K562 (cell line): Measurements from ENCODE around the gene AIF1L. TPM values are rescaled to one million over a fixed set of nuclear protein-coding genes. Genes with fewer than 3 reads are reported as not detected.

ENCODE experiments used
- ATAC-seq: fragments of 200-7000 bp; cut with Tn5 transposase; 3 replicates; pipeline ENCODE4 v1.9.1; 2020; ENCODE audit warnings: moderate library complexity
- BruUV-seq: library from RNA; stranded (reverse); fragments of 400-500 nt; replicated peaks from 2 replicates; lab custom pipeline; 2021; lab: Mats Ljungman, UMichigan
- CTCF ChIA-PET: fragments of 300-600 bp; formaldehyde crosslinking; extraction: SDS; loops from one replicate; lab custom pipeline; 2021; ENCODE audit warnings: low intra/inter-chr PET ratio; lab: Yijun Ruan, JAX
- POLR2A ChIA-PET: fragments of 300-600, 350-650 bp; sonication (Branson Sonifier 250); formaldehyde crosslinking; extraction: SDS; loops from one replicate; lab custom pipeline; 2021; ENCODE audit warnings: antibody characterized with exemption, inconsistent platforms; lab: Yijun Ruan, JAX
- DNase-seq, 4 experiments: peaks; one replicate each; pipeline versions ENCODE4 v3.0.0 to v3.0.0-alpha.2; 2011 to 2018; ENCODE audit warnings: low spot score in 3 of 4, mixed read lengths in 3 of 4; ENCODE audit errors: extremely low read depth in 1 of 4
- FAIRE-seq: peaks from 2 replicates; lab custom pipeline; 2011; peaks lifted over from hg19 to GRCh38; lab: Jason Lieb, UNC
- H2AFZ ChIP-seq: 2 replicates; pipeline ENCODE4 v1.6.0; 2011; ENCODE audit warnings: low read depth, low read length, control low read depth, inconsistent platforms
- H3K27ac ChIP-seq: fragments of 200-600 bp; 3 replicates; pipeline ENCODE4 v1.8.0; 2011; ENCODE audit warnings: low read depth, mild to moderate bottlenecking, control low read depth, inconsistent platforms, low read length, moderate library complexity, mixed read lengths; ENCODE audit errors: extremely low read depth
- H3K27me3 ChIP-seq, 2 experiments: fragments of 300-600 bp in 1 of 2; 2 replicates in 1 of 2; 3 replicates in 1 of 2; pipeline versions ENCODE4 v1.6.0 to v1.8.0; 2011; ENCODE audit warnings: inconsistent platforms in 2 of 2, low read length in 2 of 2, mild to moderate bottlenecking in 1 of 2, mixed read lengths in 1 of 2, moderate library complexity in 1 of 2; ENCODE audit not compliant: control insufficient read depth in 2 of 2, insufficient read depth in 2 of 2
- H3K36me3 ChIP-seq: fragments of 300-600 bp; 3 replicates; pipeline ENCODE4 v1.8.0; 2011; ENCODE audit warnings: mild to moderate bottlenecking, low read length, inconsistent platforms; ENCODE audit not compliant: control insufficient read depth, insufficient read depth
- H3K4me1 ChIP-seq, 2 experiments: fragments of 200-600 bp in 1 of 2; replicated peaks in 1 of 2; 2 replicates in 1 of 2; 3 replicates in 1 of 2; pipeline versions ENCODE4 v1.5.1 to v1.8.0; 2011; ENCODE audit warnings: inconsistent platforms in 2 of 2, low read length in 2 of 2, mild to moderate bottlenecking in 1 of 2, mixed read lengths in 1 of 2, moderate library complexity in 1 of 2; ENCODE audit not compliant: control insufficient read depth in 2 of 2, insufficient read depth in 2 of 2
- H3K4me2 ChIP-seq: 2 replicates; pipeline ENCODE4 v1.6.1; 2011; ENCODE audit warnings: low read length, control low read depth, inconsistent platforms, mixed read lengths; ENCODE audit not compliant: insufficient read depth
- H3K4me3 ChIP-seq: fragments of 200-600 bp; sonication (generic), shearing (Covaris generic); 2 replicates; pipeline ENCODE4 v1.5.1; 2016; ENCODE audit warnings: control low read depth, inconsistent platforms
- H3K79me2 ChIP-seq: fragments of 200-600 bp; 3 replicates; pipeline ENCODE4 v1.8.0; 2011; ENCODE audit warnings: low read length, inconsistent platforms; ENCODE audit not compliant: control insufficient read depth, insufficient read depth
- H3K9ac ChIP-seq, 2 experiments: 2 replicates each; pipeline versions ENCODE4 v1.6.0 to v1.6.1; 2011; ENCODE audit warnings: low read depth in 2 of 2, low read length in 2 of 2, control low read depth in 1 of 2, inconsistent platforms in 1 of 2, mild to moderate bottlenecking in 1 of 2, mixed read lengths in 1 of 2; ENCODE audit not compliant: insufficient read depth in 1 of 2
- H3K9me1 ChIP-seq: one replicate; pipeline ENCODE4 v1.6.0; 2011; ENCODE audit warnings: inconsistent platforms, mild to moderate bottlenecking, low read length, moderate library complexity; ENCODE audit not compliant: control insufficient read depth, insufficient read depth
- H3K9me3 ChIP-seq: replicated peaks from 2 replicates; pipeline ENCODE4 v1.5.1; 2011; ENCODE audit warnings: low read depth, low read length, inconsistent platforms; ENCODE audit not compliant: control insufficient read depth, insufficient read depth
- H4K20me1 ChIP-seq: replicated peaks from 2 replicates; pipeline ENCODE4 v1.6.1; 2011; ENCODE audit warnings: low read length, inconsistent platforms, mixed read lengths; ENCODE audit not compliant: control insufficient read depth, insufficient read depth
- ATF2 ChIP-seq: sonication (generic); formaldehyde crosslinking; IDR thresholded peaks from 2 replicates; pipeline ENCODE4 v1.8.1; 2022; ENCODE audit warnings: missing genetic modification reagents
- HMGXB4 ChIP-seq: sonication (generic); formaldehyde crosslinking; IDR thresholded peaks from 2 replicates; pipeline ENCODE4 v1.8.1; 2023; ENCODE audit warnings: mild to moderate bottlenecking, missing genetic modification reagents
- MLX ChIP-seq, 2 experiments: fragments of 450-650 bp in 1 of 2; sonication (generic) in 1 of 2; formaldehyde crosslinking; conservative IDR thresholded peaks; 2 replicates each; pipeline versions ENCODE4 v1.4.0 to v1.8.1; 2020 to 2022; ENCODE audit warnings: mild to moderate bottlenecking in 1 of 2, missing genetic modification reagents in 1 of 2
- WGBS: fragments of 100-300 bp; shearing (Covaris generic); methylation state at CpG from one replicate; pipeline ENCODE4 v1.1.6; 2016; ENCODE audit warnings: low coverage, mixed read lengths; ENCODE audit not compliant: insufficient coverage; ENCODE audit errors: missing lambda C conversion rate; 5-methylcytosine and 5-hydroxymethylcytosine counted together
- in situ Hi-C: fragments of 300-500 bp; cut with MboI; formaldehyde crosslinking; loops from 4 replicates; pipeline ENCODE4 v1.15.0; 2018; ENCODE audit warnings: inconsistent platforms, mixed read lengths
- intact Hi-C: fragments of 100-400 bp; cut with micrococcal nuclease; formaldehyde crosslinking; loops from 2 replicates; pipeline ENCODE4 v1.14.2; 2022
- polyA plus RNA-seq, 8 experiments: library from polyadenylated mRNA; depleted of rRNA in 4 of 8; stranded (reverse) in 5 of 8; unstranded in 3 of 8; fragments of >200 nt; fragmentation: Nextera tagmentation in 2 of 8; fragmentation: Illumina TruSeq in 1 of 8; extraction: Ambion mirVana in 2 of 8; extraction: Trizol in 1 of 8; gene quantifications; 2 replicates each; pipeline versions ENCODE4 v1.2.1 to v1.2.3, GENCODE V29; 2011 to 2014; ENCODE audit warnings: inconsistent platforms in 1 of 8, missing spikeins in 1 of 8
- total RNA-seq, 7 experiments: library from RNA; depleted of rRNA in 6 of 7; stranded (reverse); fragments of >200 nt in 6 of 7; fragmentation: Illumina TruSeq in 2 of 7; extraction: Trizol in 2 of 7; gene quantifications; 2 replicates each; pipeline versions ENCODE4 v1.2.1 to v1.2.3, GENCODE V29; 2011 to 2021; ENCODE audit warnings: low replicate concordance in 1 of 7

The AIF1L gene
- total and polyA plus RNA-seq, 9 of the 15 experiments (the other 6 are each of a cell fraction or from before 2014, with no cell fraction given): 0.34 to 9.1 (median 1.3) TPM

- DNase-seq (peak in 1 of 4 experiments; percentile 58), FAIRE-seq (no peak)
- H3K27ac ChIP-seq: no peak overlapping the region
- peaks cover 86 to 100% of the 10 kb centered on the region in 2 experiments for H3K27me3 ChIP-seq
- WGBS: 3% methylated on average over 7 of the region's 7 CpGs
- H3K36me3 ChIP-seq: no peaks in the 10 kb centered on the region
- peaks cover 61% of the 10 kb centered on the region for H4K20me1 ChIP-seq
- CTCF ChIA-PET: interaction anchor here (0.5 to 1.2 kb wide), 2 partner anchors 18 to 19 kb away, joined by 3 to 5 read pairs; no protein-coding TSS in a partner anchor
- no TSS peak for BruUV-seq
- peak in 1 of 2 experiments; percentile 97; a peak in 2 of 4 replicates for TF ChIP-seq MLX (CRISPR knock-in tag; conservative IDR thresholded peaks at IDR 0.05)
- TF ChIP-seq HMGXB4 (CRISPR knock-in tag): 0 out of 2 replicates have a peak, but pooled peaks have one; percentile 79
- TF ChIP-seq ATF2 (CRISPR knock-in tag): no peak
- TF ChIP-seq, all 486 proteins: peak for 2
- H3K4me2 ChIP-seq: no peak overlapping the region
- peaks cover 0 to 36% of the 10 kb centered on the region in 2 experiments; a peak in 1 of 5 replicates for H3K4me1 ChIP-seq
- POLR2A ChIA-PET: interaction anchor here (1.0 to 99.3 kb wide), 3 partner anchors 3 to 150 kb away, joined by 3 to 3336 read pairs (median 3336); partner anchors contain the start of genes AIF1L and NUP214
- no peaks in the 10 kb centered on the region for H3K9me3 ChIP-seq
- ATAC-seq: no peak
- intact Hi-C loops (no loop called here), in situ Hi-C loops (no loop called here)
- no peak overlapping the region for H2AFZ ChIP-seq
- H3K9me1 ChIP-seq: peaks cover 8% of the 10 kb centered on the region
- H3K79me2 ChIP-seq: no peaks in the 10 kb centered on the region
- H3K4me3 ChIP-seq: no peak overlapping the region
- H3K9ac ChIP-seq: no peak overlapping the region
Measured at GRCh38 chr9:131065599-131065998, 30.7 kb upstream of the AIF1L start.
